ENCODE data around the gene BTBD9.
A peak's percentile ranks its signal among the peaks of the same experiment; 100 is the strongest.
"Not testable (repeated sequence)": the region's sequence is repeated elsewhere in the genome, so short reads cannot be mapped to it uniquely, and the experiment has no call there.

Gene BTBD9

GRCh38 chr6:38349221-38349620 is 290.5 kb downstream of the BTBD9 start:
- no peak for DNase-seq (ENCODE audit: low read depth)
- TF ChIP-seq CTCF (IDR thresholded peaks at IDR 0.05; ENCODE audit: low read length, missing control alignments): no peak
- H3K4me3 ChIP-seq (replicated peaks; ENCODE audit: low read depth, low read length): no peak overlapping the region

- no peak for DNase-seq (ENCODE audit: low read depth)
- no peak overlapping the region for H3K4me3 ChIP-seq (replicated peaks; ENCODE audit: low read depth, low read length)
- TF ChIP-seq CTCF (IDR thresholded peaks at IDR 0.05; ENCODE audit: low read length, missing control alignments): no peak
Measured at GRCh38 chr6:38348371-38348770, 291.4 kb downstream of the BTBD9 start.

GRCh38 chr6:38347829-38348228 is 291.9 kb downstream of the BTBD9 start:
- DNase-seq (ENCODE audit: low read depth); H3K4me3 ChIP-seq (replicated peaks; ENCODE audit: low read depth, low read length): not testable (repeated sequence)

- no peak for TF ChIP-seq CTCF (IDR thresholded peaks at IDR 0.05; ENCODE audit: low read length, missing control alignments)
- H3K4me3 ChIP-seq (replicated peaks; ENCODE audit: low read depth, low read length): no peak overlapping the region
- DNase-seq (ENCODE audit: low read depth): peak; percentile 72
Measured at GRCh38 chr6:38346291-38347079, 293.2 kb downstream of the BTBD9 start.

- no peak for TF ChIP-seq CTCF (IDR thresholded peaks at IDR 0.05; ENCODE audit: low read length, missing control alignments)
- no peak overlapping the region for H3K4me3 ChIP-seq (replicated peaks; ENCODE audit: low read depth, low read length)
- no peak for DNase-seq (ENCODE audit: low read depth)
Measured at GRCh38 chr6:38345586-38345985, 294.1 kb downstream of the BTBD9 start.

GRCh38 chr6:38341496-38341895 is 298.2 kb downstream of the BTBD9 start:
- no peak for DNase-seq (ENCODE audit: low read depth)
- TF ChIP-seq CTCF (IDR thresholded peaks at IDR 0.05; ENCODE audit: low read length, missing control alignments): no peak

GRCh38 chr6:38339914-38340313 is 299.8 kb downstream of the BTBD9 start:
- no peak overlapping the region for H3K4me3 ChIP-seq (replicated peaks; ENCODE audit: low read depth, low read length)
- no peak for TF ChIP-seq CTCF (IDR thresholded peaks at IDR 0.05; ENCODE audit: low read length, missing control alignments)
- DNase-seq (ENCODE audit: low read depth): no peak

More at GRCh38 chr6:38341496-38341895, 298.2 kb downstream of the BTBD9 start:
- H3K4me3 ChIP-seq (replicated peaks; ENCODE audit: low read depth, low read length): no peak overlapping the region

Measured in fibroblast of pulmonary artery (primary cell).